ENCODE data around the gene ERN1.
A peak's percentile ranks its signal among the peaks of the same experiment; 100 is the strongest.
"Not testable (repeated sequence)": the region's sequence is repeated elsewhere in the genome, so short reads cannot be mapped to it uniquely, and the experiment has no call there.

The ERN1 gene

DNA sequence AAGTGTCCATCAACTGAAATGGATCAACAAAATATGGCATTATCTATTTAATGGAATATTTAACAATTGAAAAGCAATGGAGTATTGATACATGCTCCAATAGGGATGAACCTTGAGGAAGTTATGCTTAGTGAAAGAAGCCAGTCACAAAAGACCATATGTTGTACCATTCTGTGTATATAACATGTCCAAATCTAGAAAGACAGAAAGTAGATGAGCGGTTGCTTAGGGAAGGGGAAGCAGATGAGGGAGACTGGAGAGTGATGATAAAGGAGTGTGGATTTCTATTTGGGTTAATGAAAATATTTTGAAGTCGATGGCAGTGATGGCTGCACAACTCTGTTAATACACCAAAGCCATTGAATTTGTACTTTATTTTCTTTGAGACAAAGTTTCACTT is 8.5 kb upstream of the ERN1 start:
- no peak for DNase-seq

DNA sequence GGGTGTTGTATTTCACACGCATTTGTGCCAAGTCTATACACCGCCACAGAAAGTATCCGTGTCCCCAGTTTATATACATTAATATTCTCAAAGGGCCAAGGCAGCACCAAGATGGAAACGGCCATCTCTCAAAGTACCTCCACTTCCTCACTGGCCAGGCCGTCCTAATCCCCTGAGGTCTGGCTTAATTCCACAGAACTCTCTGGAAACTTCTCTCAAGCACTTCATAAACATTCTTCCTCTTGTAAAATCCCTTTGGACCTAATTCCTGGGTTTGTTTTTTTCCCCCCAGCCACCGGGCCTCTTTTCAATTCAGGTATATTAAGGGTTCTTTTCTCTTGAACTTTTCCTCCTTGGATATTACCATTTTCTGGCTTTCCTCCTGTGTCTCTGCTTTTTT is 5.1 kb upstream of the ERN1 start:
- DNase-seq: no peak

DNA sequence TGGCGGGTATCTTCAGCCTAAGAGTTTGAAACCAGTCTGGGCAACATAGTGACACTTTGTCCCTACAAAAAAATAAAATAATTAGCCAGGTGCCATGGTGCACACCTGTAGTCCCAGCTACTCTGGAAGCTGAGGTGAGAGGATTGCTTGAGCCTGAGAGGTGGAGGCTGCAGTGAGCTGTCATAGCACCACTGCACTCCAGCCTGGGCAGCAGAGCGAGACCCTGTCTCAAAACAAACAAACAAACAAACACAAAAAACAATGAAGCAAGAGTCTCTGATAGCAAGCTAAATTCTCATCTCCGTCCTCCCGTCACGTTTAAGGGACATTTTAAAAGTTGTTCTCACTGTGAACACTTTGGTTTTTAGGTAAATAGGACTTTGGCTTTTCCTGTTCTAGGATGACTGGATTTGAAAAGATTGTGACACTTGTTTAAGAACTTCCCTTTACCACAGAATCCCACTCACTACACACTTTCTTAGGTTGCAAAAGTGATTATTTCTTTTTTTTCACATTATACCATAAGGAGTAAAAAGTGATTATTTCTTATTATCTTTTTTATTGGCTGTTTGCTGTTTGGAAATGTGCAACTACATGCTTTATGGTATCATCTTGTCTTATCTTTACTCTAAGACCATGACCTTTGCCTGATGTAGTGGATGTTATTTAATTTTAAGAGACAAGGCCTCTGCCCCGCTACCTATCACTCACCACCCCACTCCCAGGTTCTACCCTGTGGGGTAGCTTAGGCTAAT is 4.4 kb upstream of the ERN1 start:
- no peak for DNase-seq

DNA sequence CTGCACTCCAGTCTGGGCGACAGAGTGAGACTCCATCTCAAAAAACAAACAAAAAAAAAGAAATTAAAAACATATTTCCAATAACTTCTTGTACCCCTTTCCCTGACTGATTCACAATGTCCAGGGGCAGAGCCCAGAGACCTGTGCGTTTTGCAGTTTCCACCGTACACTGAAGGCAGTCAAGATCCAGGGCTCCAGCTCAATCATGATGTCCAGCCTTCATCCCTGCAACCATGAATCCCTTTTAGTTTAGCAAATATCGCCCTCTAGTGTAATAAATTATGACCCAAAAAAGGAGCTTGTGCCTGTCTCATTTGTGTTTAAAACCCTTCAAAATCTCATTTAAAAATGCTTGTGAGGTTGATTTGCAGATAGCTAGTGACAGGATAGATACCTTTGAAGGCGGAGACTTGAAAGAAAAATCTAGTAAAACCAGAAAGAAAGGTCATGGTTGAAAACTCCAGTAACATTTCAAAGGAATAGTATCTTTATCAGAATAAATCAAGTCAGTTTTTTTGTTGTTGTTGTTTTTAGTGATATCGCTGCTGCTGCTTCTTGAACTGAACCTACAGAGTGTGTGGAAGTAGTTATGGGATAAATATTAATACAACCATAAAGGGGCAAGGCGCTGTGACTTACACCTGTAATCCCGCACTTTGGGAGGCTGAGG is 3.7 kb upstream of the ERN1 start:
- peak in 7 of 51 donors; percentile 7 to 45 (median 15) for DNase-seq

DNA sequence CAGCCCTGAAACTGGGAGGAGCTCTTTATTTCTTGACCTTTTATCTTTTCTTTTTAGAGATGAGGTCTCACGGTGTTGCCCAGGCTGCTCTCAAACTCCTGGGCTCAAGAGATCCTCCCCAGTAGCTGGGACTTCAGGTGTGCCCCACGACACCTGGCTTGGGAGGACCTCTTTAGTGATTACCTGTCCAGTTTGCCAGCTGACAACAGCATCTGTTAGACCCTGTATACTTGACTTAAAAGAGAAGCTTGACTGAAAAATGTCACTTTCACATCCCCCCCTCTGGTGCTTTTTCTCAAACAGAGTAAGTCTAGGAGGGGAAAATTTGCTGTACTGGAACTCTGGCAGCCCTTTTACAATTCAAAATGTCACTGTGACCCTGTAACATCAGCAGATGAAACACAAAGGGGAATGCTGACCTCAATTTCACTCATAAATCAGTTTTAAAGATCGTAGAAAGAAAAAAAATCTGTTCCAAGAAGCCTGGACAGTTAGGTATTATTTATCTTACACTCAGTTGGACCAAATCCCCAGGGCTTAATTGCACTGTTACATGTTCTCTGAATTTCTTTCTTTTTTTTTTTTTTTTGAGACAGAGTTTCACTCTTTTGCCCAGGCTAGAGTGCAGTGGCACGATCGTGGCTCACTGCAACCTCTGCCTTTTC is 1.8 kb upstream of the ERN1 start:
- DNase-seq: no peak

DNA sequence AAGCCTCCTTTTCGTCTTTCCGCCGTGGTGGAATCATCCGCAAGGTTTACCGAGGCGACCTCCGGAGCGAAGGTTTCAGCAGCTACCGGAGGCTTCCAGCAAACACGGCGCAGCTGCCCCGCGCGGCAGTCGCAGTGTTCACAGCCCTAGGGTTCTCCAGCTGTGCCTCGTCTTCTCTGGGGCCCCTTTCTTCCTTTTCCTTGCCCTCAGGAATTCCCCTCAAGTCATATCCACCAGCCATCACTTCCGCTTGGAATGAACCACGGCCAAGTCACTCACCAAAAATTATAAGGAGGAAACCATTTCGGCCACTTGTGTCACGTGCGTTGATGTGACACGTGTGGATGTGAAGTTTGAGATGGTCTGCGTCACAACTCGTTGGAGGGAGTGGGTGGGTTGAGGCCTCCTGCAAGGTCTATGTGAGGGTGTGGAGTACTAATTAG is 636 bp upstream of the ERN1 start:
- peak in 3 of 51 donors; percentile 37 to 58 (median 53) for DNase-seq

DNA sequence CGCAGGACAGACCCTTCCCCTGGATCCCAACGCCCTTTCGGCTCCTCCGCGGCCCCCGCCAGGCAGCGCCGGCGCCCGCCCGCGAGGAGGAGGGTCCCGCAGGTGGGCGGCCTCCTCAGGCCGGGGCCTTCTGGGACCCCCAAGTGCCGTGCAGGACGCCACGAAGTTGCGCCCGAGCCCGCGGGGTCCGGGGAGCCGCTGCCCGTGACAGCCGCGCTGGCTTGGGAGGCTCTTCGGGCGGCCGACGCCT is 504 bp downstream of the ERN1 start:
- DNase-seq: peak in 1 of 51 donors; percentile 39

DNA sequence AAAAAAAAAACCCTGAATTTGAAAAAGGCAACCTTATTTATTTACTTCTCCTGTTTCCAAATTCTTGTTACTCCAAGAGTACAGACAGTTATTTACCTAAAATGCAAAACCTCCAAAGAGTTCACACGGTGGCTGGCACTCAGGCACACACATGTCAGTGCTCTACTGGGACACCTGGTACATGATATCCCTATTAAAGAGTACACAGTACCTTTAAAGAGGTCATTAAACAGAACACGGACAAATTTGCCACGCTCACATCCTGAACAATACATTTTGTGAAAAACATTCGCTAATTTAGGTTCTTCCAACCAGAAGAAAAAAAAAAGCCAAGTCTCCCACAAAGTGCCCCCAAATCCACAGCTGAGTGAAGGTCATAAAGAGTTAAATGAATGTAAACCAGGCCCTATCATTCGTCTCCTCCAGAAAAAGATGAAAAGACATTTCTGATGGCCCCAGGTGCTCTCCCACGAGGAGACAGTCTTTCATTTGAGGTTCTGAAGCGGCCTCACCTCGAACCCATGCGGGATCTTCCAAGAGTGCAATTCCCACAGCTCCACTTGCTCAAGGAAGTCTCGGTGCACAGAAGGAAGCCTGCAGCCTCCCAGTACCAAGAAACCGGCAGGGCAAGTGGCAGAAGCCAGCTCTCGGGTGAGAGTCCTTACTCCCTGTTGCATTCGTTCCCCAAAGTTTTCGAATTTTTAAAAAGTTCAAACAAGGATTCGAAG is 993 bp downstream of the ERN1 start:
- peak in 3 of 51 donors; percentile 6 to 19 (median 13) for DNase-seq

DNA sequence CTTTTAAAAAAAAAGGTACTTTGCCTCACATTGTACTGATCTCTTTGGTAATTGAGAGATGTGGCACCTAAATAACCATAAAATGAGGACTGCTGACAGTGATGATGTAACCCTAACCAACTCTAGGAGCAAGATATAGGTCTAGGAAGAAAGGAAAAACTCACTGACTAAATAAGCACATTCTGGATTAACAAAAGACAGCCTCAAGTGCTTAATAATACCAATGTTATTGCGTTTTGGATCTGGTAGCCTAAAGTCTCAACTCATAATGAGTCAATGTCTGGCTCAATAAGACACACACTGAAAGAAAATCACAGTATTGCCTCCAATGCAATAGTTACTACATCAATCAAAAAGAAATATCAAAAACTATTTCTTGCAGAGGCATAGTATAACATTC is 3.0 kb downstream of the ERN1 start:
- no peak for DNase-seq

DNA sequence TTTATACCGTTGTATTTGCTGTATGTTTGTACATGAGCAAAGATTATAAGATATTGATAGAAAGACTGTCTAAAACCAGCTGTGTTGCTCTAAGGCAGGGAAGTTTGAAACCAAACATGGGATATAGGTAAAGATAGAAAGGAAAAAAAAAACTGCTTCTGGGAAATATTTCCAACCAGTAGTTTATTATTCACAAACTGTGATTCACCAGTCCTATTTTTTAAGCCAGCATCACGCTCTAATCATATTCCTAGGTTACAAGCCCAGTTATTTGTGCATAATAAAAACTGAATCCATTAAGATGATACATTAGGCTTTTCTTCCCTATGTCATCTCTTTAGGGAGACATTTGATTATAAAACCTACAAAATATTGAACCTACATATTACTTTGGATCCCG is 4.0 kb downstream of the ERN1 start:
- no peak for DNase-seq

DNA sequence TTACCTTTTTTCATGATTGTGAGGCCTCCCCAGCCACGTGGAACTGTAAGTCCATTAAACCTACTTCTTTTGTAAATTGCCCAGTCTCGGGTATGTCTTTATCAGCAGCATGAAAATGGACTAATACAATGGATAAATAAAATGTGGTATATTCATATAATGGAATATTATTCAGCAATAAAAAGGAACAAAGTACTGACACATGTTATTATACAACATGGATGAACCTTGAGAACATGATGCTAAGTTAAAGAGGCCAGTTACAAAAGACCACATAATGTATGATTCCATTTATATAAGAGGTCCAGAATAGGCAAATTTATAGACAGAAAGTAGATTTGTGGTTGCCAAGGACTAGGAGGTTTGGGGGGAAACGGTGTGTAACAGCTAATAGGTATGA is 5.3 kb downstream of the ERN1 start:
- DNase-seq: no peak

DNA sequence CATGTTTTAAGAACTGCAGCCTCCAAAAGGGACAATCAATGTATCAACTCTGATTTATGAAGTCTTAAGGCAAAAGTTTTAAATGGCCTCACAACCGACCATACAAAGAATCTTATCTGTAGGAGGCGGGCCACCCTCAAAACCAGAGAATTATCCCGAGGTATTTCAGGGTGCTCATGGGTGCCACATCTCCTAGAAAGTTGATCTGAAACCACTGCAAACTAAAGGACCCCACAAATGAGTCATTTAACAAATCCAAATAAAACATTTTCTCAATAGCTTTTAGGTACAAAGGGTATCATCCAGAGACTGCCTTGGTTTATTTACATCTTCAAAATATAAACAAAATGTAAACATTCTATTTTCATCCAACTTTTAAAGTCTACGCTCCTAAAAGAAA is 6.8 kb downstream of the ERN1 start:
- DNase-seq: no peak

DNA sequence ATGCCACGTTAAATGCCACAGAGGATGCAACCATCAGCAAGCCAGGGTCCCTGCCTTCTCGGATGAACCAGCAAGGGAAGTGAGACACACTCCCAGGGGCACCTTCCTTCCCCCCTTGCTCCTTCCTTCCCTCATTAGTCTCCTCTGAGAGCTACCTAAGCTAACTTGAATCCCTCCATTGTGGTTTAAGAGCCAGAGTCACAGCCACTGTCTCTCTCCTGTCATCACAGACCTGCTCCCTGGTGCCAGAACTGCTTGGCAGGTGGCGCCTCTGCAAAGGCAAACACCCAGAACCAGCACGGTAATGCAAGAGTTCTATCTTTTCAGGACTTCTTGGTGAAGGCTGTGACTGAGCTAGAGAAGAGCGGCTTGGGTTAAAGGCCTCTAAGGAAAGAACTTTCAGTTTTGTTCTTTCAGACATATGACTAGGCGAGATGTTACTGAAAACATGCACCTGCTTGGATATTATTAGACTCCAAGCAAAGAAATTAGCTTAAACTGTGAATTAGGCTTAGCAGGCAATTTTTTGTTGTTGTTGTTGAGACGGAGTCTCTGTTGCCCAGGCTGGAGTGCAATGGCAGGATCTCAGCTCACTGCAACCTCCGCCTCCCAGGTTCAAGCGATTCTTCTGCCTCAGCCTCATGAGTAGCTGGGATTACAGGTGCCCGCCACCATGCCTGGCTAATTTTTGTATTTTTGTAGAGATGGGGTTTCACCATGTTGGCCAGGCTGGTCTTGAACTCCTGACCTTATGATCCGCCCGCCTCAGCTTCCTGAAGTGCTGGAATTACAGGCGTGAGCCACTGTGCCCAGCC is 8.8 kb downstream of the ERN1 start:
- DNase-seq: not testable (repeated sequence)

DNA sequence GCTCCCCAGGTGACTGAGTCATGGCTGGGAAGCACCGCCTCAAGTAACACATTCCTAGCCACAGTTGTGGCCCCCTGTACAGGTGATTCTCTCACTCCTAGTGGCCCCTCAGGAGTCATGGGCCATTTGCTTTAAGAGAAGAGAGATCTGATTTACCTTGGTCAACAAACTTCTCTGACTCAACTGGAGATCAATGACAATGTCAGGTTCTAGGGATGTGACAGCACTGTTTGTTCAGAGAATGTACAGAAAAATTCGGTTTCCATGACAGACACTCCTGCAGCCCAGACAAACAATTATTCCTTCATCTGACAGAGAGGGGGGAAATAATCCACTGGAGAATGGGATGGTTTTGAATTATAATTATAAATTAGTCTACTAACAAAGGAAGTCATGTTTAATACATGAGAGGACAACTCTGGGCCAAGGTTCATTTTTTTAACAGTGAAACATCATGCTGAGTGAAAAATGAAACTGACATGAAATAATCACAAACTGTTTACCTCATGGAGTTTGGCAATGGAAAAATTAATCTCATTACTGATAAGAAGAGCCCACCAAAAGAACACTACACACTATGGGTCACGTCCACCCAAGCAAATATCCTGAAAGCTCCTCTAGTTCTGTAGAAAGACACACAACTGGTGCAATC is 9.7 kb downstream of the ERN1 start:
- DNase-seq: no peak

DNA sequence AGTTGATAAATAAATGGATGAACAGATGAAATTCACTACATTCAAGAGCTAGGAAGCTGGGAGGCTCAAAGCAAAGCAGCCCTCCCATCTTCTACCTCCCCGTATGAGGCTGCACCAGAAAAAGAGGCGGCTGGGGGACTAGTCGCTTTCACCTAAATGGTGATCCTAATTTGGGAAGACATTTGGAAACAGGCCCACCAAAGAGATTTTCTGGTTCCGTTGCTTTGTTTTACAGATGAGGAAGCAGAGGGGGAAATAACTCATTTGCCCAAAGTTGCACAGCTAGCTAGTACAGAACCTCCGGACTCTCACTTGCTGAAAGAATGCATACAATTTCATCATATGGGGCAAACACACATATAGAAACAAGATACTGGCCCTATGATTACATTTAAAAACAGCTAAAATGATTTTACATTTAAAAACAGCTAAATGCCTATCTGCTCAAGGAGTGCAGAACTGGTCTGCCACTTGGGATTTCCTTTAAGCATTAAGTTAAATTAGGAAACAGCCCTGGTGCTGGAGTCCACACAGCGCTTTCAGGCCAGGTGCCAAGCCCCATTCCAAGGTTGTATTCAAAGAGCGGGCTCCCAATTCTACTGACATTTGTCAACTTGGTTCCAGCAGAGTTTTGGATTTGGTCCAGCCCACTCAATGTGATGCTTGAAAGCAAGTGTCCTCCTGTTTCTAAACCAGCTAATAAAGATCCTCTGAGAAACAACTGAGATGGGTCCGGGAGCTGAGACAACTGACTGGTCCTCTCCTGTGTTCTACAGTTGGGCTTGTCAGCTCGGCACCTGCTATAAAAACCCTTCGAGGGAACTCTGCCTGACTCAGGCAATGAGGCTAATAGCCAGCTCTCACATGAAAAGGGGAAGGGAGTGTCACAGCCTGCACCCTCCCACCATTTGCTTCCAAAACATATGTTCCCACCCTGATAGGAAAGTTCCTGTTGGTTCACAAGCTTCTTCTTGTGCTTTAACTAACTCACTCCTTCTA is 11.7 kb downstream of the ERN1 start:
- DNase-seq: peak in 16 of 51 donors; percentile 4 to 40 (median 10)

DNA sequence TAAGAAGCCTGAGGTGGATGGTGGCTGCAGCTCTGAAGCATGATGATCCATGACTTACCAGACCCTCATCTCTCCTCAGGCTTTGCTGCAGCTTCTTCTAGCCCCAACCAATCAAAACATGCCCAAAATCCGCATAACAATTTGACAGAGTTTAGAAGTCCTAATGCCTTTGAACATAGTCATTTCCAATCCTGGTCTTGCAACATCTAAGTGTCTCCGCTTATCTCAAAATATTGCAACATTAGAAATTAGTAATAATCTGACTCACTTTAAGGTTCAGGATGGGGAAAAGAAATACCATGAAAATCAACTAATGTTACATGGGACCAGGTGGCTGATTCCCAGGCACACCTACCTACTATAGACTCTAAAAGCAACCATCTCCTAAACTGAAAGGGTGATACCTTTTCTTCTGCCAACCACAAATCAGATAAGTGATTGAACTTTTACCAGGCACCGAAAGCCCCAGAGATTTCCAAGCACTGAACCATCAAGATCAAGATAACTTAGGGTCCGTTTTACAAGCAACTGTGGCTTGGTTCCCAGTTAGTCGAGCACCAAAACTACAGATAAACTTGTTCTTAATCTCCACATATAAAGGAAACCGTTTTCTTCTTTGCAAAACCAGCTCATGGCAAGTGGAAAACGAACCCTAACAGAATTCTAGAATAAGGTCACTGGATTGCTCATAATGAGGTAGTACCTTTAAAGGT is 14.0 kb downstream of the ERN1 start:
- DNase-seq: no peak

DNA sequence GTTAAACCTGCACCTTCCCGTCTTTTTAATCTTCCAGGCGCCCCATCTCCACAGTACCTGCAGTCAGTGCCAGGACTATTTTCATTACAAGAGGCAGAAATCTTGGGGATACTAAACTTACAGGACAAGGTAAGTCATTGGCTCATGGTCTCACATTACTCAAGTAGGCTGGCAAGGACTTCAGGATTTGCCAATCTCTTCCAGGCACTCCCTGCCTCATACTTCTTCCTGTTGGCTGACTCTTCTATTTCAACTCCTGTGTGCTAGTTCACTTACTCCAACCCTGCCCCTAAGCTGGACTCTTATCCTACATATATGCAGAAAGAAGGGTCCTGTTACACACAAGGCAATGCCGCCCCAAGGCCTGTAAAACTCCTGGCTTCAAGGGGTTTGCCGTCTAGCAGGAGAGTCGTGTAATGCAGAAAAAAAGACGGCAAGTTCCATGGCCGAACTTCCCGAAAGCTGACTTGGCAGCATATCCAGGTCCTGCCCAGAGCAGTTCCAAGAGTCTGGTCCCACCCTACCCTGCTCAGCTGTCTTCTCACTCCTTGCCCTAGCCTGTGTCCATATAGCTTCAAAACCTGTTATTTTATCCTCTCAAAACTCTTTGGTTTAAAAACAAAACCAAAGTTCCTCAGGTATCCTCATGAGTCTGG is 14.8 kb downstream of the ERN1 start:
- no peak for DNase-seq

DNA sequence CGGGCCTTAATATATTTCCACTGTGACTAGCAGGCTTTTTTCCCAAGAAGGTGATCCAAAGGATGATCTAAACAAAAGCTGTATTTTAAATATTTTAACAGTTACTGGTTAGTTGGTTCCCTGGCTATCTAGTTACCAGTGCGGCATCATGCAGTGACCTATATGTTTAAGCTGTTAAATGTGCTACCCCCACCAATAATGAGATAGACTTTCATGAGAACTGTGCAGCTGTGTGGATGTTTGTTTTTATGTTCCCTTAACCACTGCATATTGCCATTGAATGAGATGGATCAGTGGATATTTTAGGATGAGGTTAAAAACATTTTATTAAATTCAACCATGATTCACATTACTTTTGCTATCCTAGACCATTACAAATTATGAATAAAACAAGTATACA is 16.9 kb downstream of the ERN1 start:
- no peak for DNase-seq

Measured in hypothalamus (tissue), 51 donors.